Sigmoid colon (tissue), 7 donors: Measurements from ENCODE around the gene DAB2. TPM values are rescaled to one million over a fixed set of nuclear protein-coding genes. Genes with fewer than 3 reads are reported as not detected.

Experiments used
- DNase-seq: peaks from one replicate; pipeline ENCODE4 v3.0.0-alpha.2; 2019
- H3K27ac ChIP-seq, 4 donors: fragments of 200-600 bp; sonication (generic); one replicate each; pipeline ENCODE4 v1.5.1; 2016 to 2019; ENCODE audit warnings: mild to moderate bottlenecking in 1 of 4
- H3K27me3 ChIP-seq, 3 donors: fragments of 200-600 bp; sonication (generic); one replicate each; pipeline ENCODE4 v1.5.1; 2019; ENCODE audit warnings: mild to moderate bottlenecking in 1 of 3
- H3K36me3 ChIP-seq, 4 donors: fragments of 200-600 bp; sonication (generic); one replicate each; pipeline ENCODE4 v1.5.1; 2016 to 2019
- H3K4me1 ChIP-seq, 4 donors: fragments of 200-600 bp; sonication (generic); one replicate each; pipeline ENCODE4 v1.5.1; 2017 to 2019
- H3K4me3 ChIP-seq, 4 donors: fragments of 200-600 bp; sonication (generic); one replicate each; pipeline ENCODE4 v1.5.1; 2017 to 2019; ENCODE audit warnings: mild to moderate bottlenecking in 2 of 4, moderate library complexity in 1 of 4
- H3K9me3 ChIP-seq, 4 donors: fragments of 200-600 bp in 3 of 4; sonication (generic) in 3 of 4; one replicate each; pipeline versions ENCODE4 v1.5.1 to v1.6.1; 2013 to 2019
- EP300 ChIP-seq, 4 donors: sonication (generic); formaldehyde crosslinking; IDR thresholded peaks; one replicate each; pipeline ENCODE4 v1.6.1; 2017; ENCODE audit warnings: antibody characterized with exemption in 4 of 4
- POLR2A ChIP-seq, 2 donors: fragments of 450-650 bp; IDR thresholded peaks; one replicate each; pipeline ENCODE4 v1.6.1; 2016; ENCODE audit warnings: antibody characterized with exemption in 2 of 2, mild to moderate bottlenecking in 2 of 2, moderate library complexity in 2 of 2
- POLR2AphosphoS5 ChIP-seq, 4 donors: sonication (generic); formaldehyde crosslinking; IDR thresholded peaks; one replicate each; pipeline ENCODE4 v1.6.1; 2017; ENCODE audit warnings: antibody characterized with exemption in 4 of 4
- WGBS, 2 donors: extraction: QIAGEN DNeasy Blood & Tissue Kit; methylation state at CpG; one replicate each; pipeline ENCODE4 v1.1.7; 2013; 5-methylcytosine and 5-hydroxymethylcytosine counted together
- intact Hi-C: fragments of 100-400 bp; cut with DNase I; formaldehyde crosslinking; loops from one replicate; pipeline ENCODE4 v1.15.1; 2023
- polyA plus RNA-seq, 3 donors: library from polyadenylated mRNA; stranded (reverse); fragments of 200-250 nt; gene quantifications; one replicate each; pipeline ENCODE4 v1.2.3, GENCODE V29; 2013
- total RNA-seq, 4 donors: library from RNA; depleted of rRNA; stranded (reverse); fragments of >200 nt; gene quantifications; one replicate each; pipeline ENCODE4 v1.1.0, GENCODE V29; 2016
- TF ChIP-seq, protein P1 (sequence below), 4 experiments: fragments of 450-650 bp in 3 of 4; fragments of 200-600 bp in 1 of 4; IDR thresholded peaks; one replicate each; pipeline ENCODE4 v1.5.1; 2016 to 2019; ENCODE audit warnings: antibody characterized with exemption in 4 of 4, mild to moderate bottlenecking in 3 of 4, moderate library complexity in 2 of 4
- donor health status: healthy with polysubstance abuse.
- donor health status: Bipolar disorder and iron deficiency.
- donor health status: healthy.

Gene DAB2
- total and polyA plus RNA-seq, 7 donors, result 17.9 to 74.1 (median 55.0) TPM

DNA sequence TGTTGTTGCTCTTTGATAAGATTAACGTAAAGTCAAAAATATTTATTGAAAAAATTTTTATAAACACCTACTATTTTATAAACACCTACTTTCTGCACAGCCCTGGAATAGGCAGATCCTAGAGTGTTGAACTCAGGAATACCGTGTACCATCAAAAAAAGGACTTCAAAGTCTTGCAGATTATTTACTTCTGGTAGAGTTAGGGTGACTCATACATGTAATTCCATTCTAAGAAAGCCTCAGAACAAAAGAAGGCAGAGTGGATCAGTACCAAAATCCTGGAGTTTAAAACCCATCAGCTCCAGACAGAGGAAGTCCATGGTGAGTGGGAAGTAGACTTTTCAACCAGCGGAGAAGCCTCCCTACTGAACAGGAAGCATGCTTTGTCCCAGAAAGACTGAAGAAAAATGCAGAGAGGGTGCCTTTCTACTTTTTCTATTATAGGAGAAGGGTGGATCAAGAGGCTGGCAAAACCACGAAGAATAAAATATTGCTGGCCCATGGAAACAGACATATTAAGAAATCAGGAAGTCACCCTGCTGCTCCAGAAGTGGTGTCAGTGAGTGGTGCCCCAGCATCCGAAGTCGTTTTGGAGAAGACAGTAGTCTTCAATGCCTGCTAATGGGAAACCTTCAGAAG is 45.1 kb upstream of the DAB2 start:
- WGBS, 2 donors, result 81% methylated on average over 6 of the region's 6 CpGs
- DNase-seq, result no peak
- Histone ChIP-seq H3K27me3 (no peaks in the 10 kb centered on the region), H3K4me1 (no peaks in the 10 kb centered on the region), H3K36me3 (no peaks in the 10 kb centered on the region), H3K4me3 (no peak overlapping the region), H3K9me3 (no peaks in the 10 kb centered on the region), H3K27ac (peak overlapping the region in 1 of 4 donors; percentile 2)
- TF ChIP-seq POLR2AphosphoS5 (IDR thresholded peaks at IDR 0.05), result no peak
- TF ChIP-seq, protein P1, sequence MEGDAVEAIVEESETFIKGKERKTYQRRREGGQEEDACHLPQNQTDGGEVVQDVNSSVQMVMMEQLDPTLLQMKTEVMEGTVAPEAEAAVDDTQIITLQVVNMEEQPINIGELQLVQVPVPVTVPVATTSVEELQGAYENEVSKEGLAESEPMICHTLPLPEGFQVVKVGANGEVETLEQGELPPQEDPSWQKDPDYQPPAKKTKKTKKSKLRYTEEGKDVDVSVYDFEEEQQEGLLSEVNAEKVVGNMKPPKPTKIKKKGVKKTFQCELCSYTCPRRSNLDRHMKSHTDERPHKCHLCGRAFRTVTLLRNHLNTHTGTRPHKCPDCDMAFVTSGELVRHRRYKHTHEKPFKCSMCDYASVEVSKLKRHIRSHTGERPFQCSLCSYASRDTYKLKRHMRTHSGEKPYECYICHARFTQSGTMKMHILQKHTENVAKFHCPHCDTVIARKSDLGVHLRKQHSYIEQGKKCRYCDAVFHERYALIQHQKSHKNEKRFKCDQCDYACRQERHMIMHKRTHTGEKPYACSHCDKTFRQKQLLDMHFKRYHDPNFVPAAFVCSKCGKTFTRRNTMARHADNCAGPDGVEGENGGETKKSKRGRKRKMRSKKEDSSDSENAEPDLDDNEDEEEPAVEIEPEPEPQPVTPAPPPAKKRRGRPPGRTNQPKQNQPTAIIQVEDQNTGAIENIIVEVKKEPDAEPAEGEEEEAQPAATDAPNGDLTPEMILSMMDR (IDR thresholded peaks at IDR 0.05), result no peak
- TF ChIP-seq EP300 (IDR thresholded peaks at IDR 0.05), result no peak
- TF ChIP-seq POLR2A (IDR thresholded peaks at IDR 0.05), result no peak
- intact Hi-C loops, result no loop called here

- H3K27ac ChIP-seq, result peak overlapping the region in 1 of 4 donors; percentile 2
- intact Hi-C loops, result no loop called here
- H3K4me3 ChIP-seq, result no peak overlapping the region
- no peaks in the 10 kb centered on the region for H3K36me3 ChIP-seq
- no peak for TF ChIP-seq POLR2A (IDR thresholded peaks at IDR 0.05)
- TF ChIP-seq EP300 (IDR thresholded peaks at IDR 0.05), result no peak
- TF ChIP-seq, protein P1 (IDR thresholded peaks at IDR 0.05), result no peak
- TF ChIP-seq POLR2AphosphoS5 (IDR thresholded peaks at IDR 0.05), result no peak
- no peaks in the 10 kb centered on the region for H3K9me3 ChIP-seq
- 60 to 91% methylated on average over 1 of the region's 1 CpG for WGBS, 2 donors
- no peak for DNase-seq
- H3K27me3 ChIP-seq, result no peaks in the 10 kb centered on the region
- H3K4me1 ChIP-seq, result no peaks in the 10 kb centered on the region
Observed at GRCh38 chr5:39469176-39469575, 44.4 kb upstream of the DAB2 start.

DNA sequence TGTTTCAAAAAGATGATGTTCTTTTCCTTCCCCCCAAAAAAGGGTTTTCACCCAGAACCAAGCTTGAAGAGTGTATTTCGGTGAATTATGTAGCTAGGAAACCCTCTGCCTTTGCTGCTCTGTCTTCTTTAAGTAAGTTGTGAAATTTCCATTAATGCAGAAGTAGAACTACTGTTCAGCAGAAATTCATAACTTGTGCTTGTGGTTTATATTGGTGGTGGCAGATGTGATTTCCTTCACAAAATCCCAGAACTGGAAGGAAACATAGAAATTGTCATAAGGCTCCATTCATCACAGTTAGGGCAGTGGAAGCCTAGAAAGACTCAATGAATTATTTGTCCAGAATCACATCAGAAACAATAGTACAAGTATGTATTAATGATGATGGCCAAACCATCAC is 42.1 kb upstream of the DAB2 start:
- DNase-seq, result no peak
- TF ChIP-seq POLR2A (IDR thresholded peaks at IDR 0.05) (no peak), POLR2AphosphoS5 (IDR thresholded peaks at IDR 0.05) (peak in 1 of 4 donors; percentile 24), EP300 (IDR thresholded peaks at IDR 0.05) (no peak)
- TF ChIP-seq, protein P1 (IDR thresholded peaks at IDR 0.05), result no peak
- no peak overlapping the region for H3K4me3 ChIP-seq
- H3K9me3 ChIP-seq, result no peaks in the 10 kb centered on the region
- no peak overlapping the region for H3K27ac ChIP-seq
- WGBS, 2 donors, result 73 to 92% methylated on average over 1 of the region's 1 CpG
- intact Hi-C loops, result no loop called here
- H3K36me3 ChIP-seq, result no peaks in the 10 kb centered on the region
- H3K27me3 ChIP-seq, result no peaks in the 10 kb centered on the region
- no peaks in the 10 kb centered on the region for H3K4me1 ChIP-seq

DNA sequence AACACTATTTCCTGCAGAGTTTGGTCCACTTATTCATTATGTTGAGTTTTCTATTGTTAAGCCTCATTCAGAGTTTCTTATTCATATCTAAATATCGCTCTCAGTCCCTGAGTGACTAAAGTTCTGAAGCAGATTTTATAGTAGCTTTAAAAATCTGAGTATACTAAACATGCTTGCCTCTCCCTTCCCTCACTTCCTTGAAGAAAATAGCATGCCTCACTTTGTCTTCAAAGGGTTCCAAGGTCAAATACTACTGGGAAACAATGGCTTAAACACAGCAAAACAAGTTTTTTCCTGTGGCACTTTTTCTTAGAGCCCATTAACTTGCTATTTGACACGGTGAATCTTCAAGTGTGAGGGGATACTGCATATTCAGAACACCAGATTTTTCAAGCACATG is 41.1 kb upstream of the DAB2 start:
- no peaks in the 10 kb centered on the region for H3K9me3 ChIP-seq
- no peaks in the 10 kb centered on the region for H3K36me3 ChIP-seq
- H3K27me3 ChIP-seq, result no peaks in the 10 kb centered on the region
- WGBS, 2 donors, result 11 to 58% methylated on average over 2 of the region's 2 CpGs
- DNase-seq, result no peak
- H3K4me3 ChIP-seq, result no peak overlapping the region
- intact Hi-C loops, result no loop called here
- TF ChIP-seq POLR2A (IDR thresholded peaks at IDR 0.05) (no peak), EP300 (IDR thresholded peaks at IDR 0.05) (no peak), POLR2AphosphoS5 (IDR thresholded peaks at IDR 0.05) (no peak)
- TF ChIP-seq, protein P1 (IDR thresholded peaks at IDR 0.05), result no peak
- no peaks in the 10 kb centered on the region for H3K4me1 ChIP-seq
- no peak overlapping the region for H3K27ac ChIP-seq

DNA sequence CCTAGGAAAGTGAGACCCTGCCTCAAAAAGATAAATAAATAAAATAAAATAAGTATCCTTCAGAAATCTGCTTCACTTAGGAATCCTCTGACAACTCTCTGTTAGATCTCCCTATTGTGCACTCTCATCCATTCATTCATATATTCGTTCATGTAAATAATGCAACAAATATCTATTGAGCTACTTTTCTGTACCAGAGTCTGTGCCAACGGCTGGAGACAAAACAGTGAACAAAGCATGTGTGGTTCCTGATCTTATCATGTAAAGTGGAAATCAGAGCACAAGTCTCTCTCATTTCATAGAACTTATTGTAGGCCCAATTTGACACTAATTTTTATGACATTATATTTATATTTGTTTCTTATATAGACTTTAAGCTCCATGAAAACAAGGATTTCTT is 40.3 kb upstream of the DAB2 start:
- DNase-seq, result no peak
- Histone ChIP-seq H3K27ac (no peak overlapping the region), H3K9me3 (no peaks in the 10 kb centered on the region), H3K4me1 (no peaks in the 10 kb centered on the region), H3K27me3 (no peaks in the 10 kb centered on the region), H3K36me3 (no peaks in the 10 kb centered on the region), H3K4me3 (no peak overlapping the region)
- WGBS, 2 donors, result 74 to 79% methylated on average over 2 of the region's 2 CpGs
- TF ChIP-seq, protein P1 (IDR thresholded peaks at IDR 0.05), result no peak
- TF ChIP-seq POLR2AphosphoS5 (IDR thresholded peaks at IDR 0.05), result no peak
- TF ChIP-seq POLR2A (IDR thresholded peaks at IDR 0.05), result no peak
- TF ChIP-seq EP300 (IDR thresholded peaks at IDR 0.05), result no peak
- intact Hi-C loops, result no loop called here
